H1 (cell line): ENCODE data around the gene CMYA5. TPM values are rescaled to one million over a fixed set of nuclear protein-coding genes. Genes with fewer than 3 reads are reported as not detected.

Experiments used
- CTCF ChIA-PET: fragments of 300-600 bp; sonication (Branson Sonifier 250); formaldehyde crosslinking; loops from one replicate; lab custom pipeline; 2021; ENCODE audit not compliant: partially characterized antibody; lab: Charles Lee
- POLR2A ChIA-PET: fragments of 300-600 bp; sonication (Branson Sonifier 250); formaldehyde crosslinking; loops from one replicate; lab custom pipeline; 2021; ENCODE audit warnings: inconsistent platforms; ENCODE audit not compliant: partially characterized antibody; lab: Charles Lee
- DNase-seq, 2 experiments: peaks; one replicate each; pipeline versions ENCODE4 v3.0.0 to v3.0.0-alpha.2; 2010 to 2022; ENCODE audit warnings: low spot score in 2 of 2, low read depth in 1 of 2, mixed read lengths in 1 of 2
- FAIRE-seq: peaks from 2 replicates; lab custom pipeline; 2011; peaks lifted over from hg19 to GRCh38; lab: Jason Lieb, UNC
- H2AFZ ChIP-seq: 2 replicates; pipeline ENCODE4 v1.8.1; 2012; ENCODE audit warnings: low read length, inconsistent platforms
- H2AK5ac ChIP-seq: 2 replicates; pipeline ENCODE4 v1.6.1; 2013; ENCODE audit warnings: low read depth, low read length
- H2BK120ac ChIP-seq: replicated peaks from 2 replicates; pipeline ENCODE3; 2013; ENCODE audit warnings: low read depth, low read length, inconsistent platforms
- H2BK12ac ChIP-seq: 2 replicates; pipeline ENCODE4 v1.6.1; 2013; ENCODE audit warnings: low read depth, low read length
- H2BK15ac ChIP-seq: 2 replicates; pipeline ENCODE4 v1.6.1; 2013; ENCODE audit warnings: low read length
- H2BK20ac ChIP-seq: 2 replicates; pipeline ENCODE4 v1.6.1; 2013; ENCODE audit warnings: low read length
- H2BK5ac ChIP-seq: 2 replicates; pipeline ENCODE4 v1.6.1; 2013; ENCODE audit warnings: low read depth, low read length
- H3K14ac ChIP-seq: 2 replicates; pipeline ENCODE4 v1.6.1; 2013; ENCODE audit warnings: inconsistent platforms; ENCODE audit not compliant: insufficient read length
- H3K18ac ChIP-seq: 2 replicates; pipeline ENCODE4 v1.6.1; 2013; ENCODE audit warnings: low read length; ENCODE audit errors: extremely low read depth
- H3K23ac ChIP-seq: 2 replicates; pipeline ENCODE4 v1.6.1; 2013; ENCODE audit warnings: inconsistent platforms; ENCODE audit not compliant: insufficient read length
- H3K23me2 ChIP-seq: 2 replicates; pipeline ENCODE4 v1.6.1; 2013; ENCODE audit warnings: low read depth, low read length
- H3K27ac ChIP-seq: 2 replicates; pipeline ENCODE4 v1.6.1; 2011; ENCODE audit warnings: low read depth, low read length, inconsistent platforms
- H3K27me3 ChIP-seq, 4 experiments: replicated peaks in 1 of 4; 1 replicate in 1 of 4; 2 replicates in 3 of 4; pipeline versions ENCODE4 v1.6.1 to v1.8.1; 2011 to 2013; ENCODE audit warnings: low read length in 3 of 4, mild to moderate bottlenecking in 3 of 4, inconsistent platforms in 2 of 4, mixed read lengths in 2 of 4, moderate library complexity in 1 of 4; ENCODE audit not compliant: control insufficient read depth in 3 of 4, insufficient read depth in 3 of 4; ENCODE audit errors: extremely low read depth in 1 of 4
- H3K36me3 ChIP-seq, 4 experiments: 2 replicates each; pipeline versions ENCODE4 v1.6.1 to v1.8.1; 2011 to 2013; ENCODE audit warnings: mild to moderate bottlenecking in 4 of 4, low read length in 3 of 4, moderate library complexity in 2 of 4, control low read depth in 1 of 4, inconsistent platforms in 1 of 4; ENCODE audit not compliant: insufficient read depth in 4 of 4, control insufficient read depth in 2 of 4
- H3K4ac ChIP-seq: replicated peaks from 2 replicates; pipeline ENCODE3; 2013; ENCODE audit warnings: low read length, low read depth, mixed read lengths, inconsistent platforms; ENCODE audit not compliant: insufficient read length
- H3K4me1 ChIP-seq, 4 experiments: replicated peaks in 1 of 4; 1 replicate in 1 of 4; 2 replicates in 3 of 4; pipeline versions ENCODE4 v1.6.1 to v1.8.1; 2011 to 2013; ENCODE audit warnings: low read length in 3 of 4, inconsistent platforms in 2 of 4, mixed read lengths in 1 of 4; ENCODE audit not compliant: insufficient read depth in 4 of 4, control insufficient read depth in 3 of 4
- H3K4me2 ChIP-seq, 2 experiments: 2 replicates each; pipeline versions ENCODE4 v1.6.1 to v1.8.1; 2011 to 2013; ENCODE audit warnings: low read depth in 2 of 2, low read length in 2 of 2, control low read depth in 1 of 2, inconsistent platforms in 1 of 2, mild to moderate bottlenecking in 1 of 2; ENCODE audit not compliant: insufficient read depth in 1 of 2
- H3K4me3 ChIP-seq, 4 experiments: fragments of 200-600, 300-600 bp in 1 of 4; sonication (generic), shearing (Covaris generic), sonication (Bioruptor Twin) in 1 of 4; 2 replicates each; pipeline versions ENCODE4 v1.5.1 to v1.8.1; 2011 to 2016; ENCODE audit warnings: low read length in 4 of 4, low read depth in 3 of 4, control low read depth in 2 of 4, inconsistent platforms in 2 of 4, mild to moderate bottlenecking in 2 of 4, mixed read lengths in 1 of 4, moderate library complexity in 1 of 4; ENCODE audit not compliant: insufficient read depth in 2 of 4; ENCODE audit errors: extremely low read depth in 1 of 4
- H3K56ac ChIP-seq: replicated peaks from 2 replicates; pipeline ENCODE3; 2013; ENCODE audit warnings: low read depth, mild to moderate bottlenecking, mixed read lengths, low read length, inconsistent platforms; ENCODE audit not compliant: insufficient read length
- H3K79me1 ChIP-seq: 2 replicates; pipeline ENCODE4 v1.6.1; 2013; ENCODE audit warnings: low read depth, low read length, control low read depth
- H3K79me2 ChIP-seq, 2 experiments: 2 replicates each; pipeline versions ENCODE4 v1.6.1 to v1.8.1; 2012 to 2013; ENCODE audit warnings: low read length in 2 of 2, mild to moderate bottlenecking in 2 of 2, inconsistent platforms in 1 of 2; ENCODE audit not compliant: insufficient read depth in 2 of 2, control insufficient read depth in 1 of 2
- H3K9ac ChIP-seq, 4 experiments: replicated peaks in 1 of 4; 1 replicate in 1 of 4; 2 replicates in 3 of 4; pipeline versions ENCODE4 v1.6.1 to v1.8.1; 2011 to 2013; ENCODE audit warnings: low read depth in 3 of 4, low read length in 3 of 4, control low read depth in 2 of 4, mild to moderate bottlenecking in 2 of 4, moderate library complexity in 2 of 4, inconsistent platforms in 1 of 4; ENCODE audit errors: extremely low read depth in 1 of 4
- H3K9me3 ChIP-seq, 2 experiments: 2 replicates each; pipeline versions ENCODE4 v1.6.1 to v1.8.1; 2012 to 2013; ENCODE audit warnings: mild to moderate bottlenecking in 2 of 2, moderate library complexity in 2 of 2, control low read depth in 1 of 2, inconsistent platforms in 1 of 2, low read depth in 1 of 2, low read length in 1 of 2, mixed read lengths in 1 of 2; ENCODE audit not compliant: insufficient read depth in 2 of 2
- H4K20me1 ChIP-seq, 2 experiments: replicated peaks in 1 of 2; 2 replicates each; pipeline versions ENCODE3 to v1.8.1; 2011 to 2013; ENCODE audit warnings: inconsistent platforms in 2 of 2, low read length in 2 of 2, mild to moderate bottlenecking in 1 of 2; ENCODE audit not compliant: insufficient read depth in 2 of 2, control insufficient read depth in 1 of 2
- H4K5ac ChIP-seq: 2 replicates; pipeline ENCODE4 v1.6.1; 2013; ENCODE audit warnings: low read length, low read depth, mixed read lengths, inconsistent platforms; ENCODE audit not compliant: insufficient read length
- H4K8ac ChIP-seq: 2 replicates; pipeline ENCODE4 v1.8.0; 2013; ENCODE audit warnings: mild to moderate bottlenecking, moderate library complexity, low read length, inconsistent platforms; ENCODE audit not compliant: insufficient read depth; ENCODE audit errors: extremely low read depth
- H4K91ac ChIP-seq: replicated peaks from 2 replicates; pipeline ENCODE3; 2013; ENCODE audit warnings: low read length, mixed read lengths, inconsistent platforms; ENCODE audit not compliant: insufficient read length
- ATF3 ChIP-seq: IDR thresholded peaks from 2 replicates; pipeline ENCODE4 v1.6.1; 2011; ENCODE audit warnings: low read depth, mild to moderate bottlenecking, low read length; ENCODE audit not compliant: insufficient read depth
- HDAC6 ChIP-seq: IDR thresholded peaks from one replicate; pipeline ENCODE4 v1.7.1; 2012; ENCODE audit warnings: low read depth, mild to moderate bottlenecking, inconsistent platforms, low read length, moderate library complexity
- JUND ChIP-seq: IDR thresholded peaks from 2 replicates; pipeline ENCODE4 v1.6.1; 2011; ENCODE audit warnings: mild to moderate bottlenecking, improper control_type of control experiment, low read length
- KDM4A ChIP-seq: IDR thresholded peaks from one replicate; pipeline ENCODE4 v1.7.1; 2012; ENCODE audit warnings: low read depth, mild to moderate bottlenecking, moderate library complexity, low read length, inconsistent platforms; ENCODE audit not compliant: severe bottlenecking
- NANOG ChIP-seq: IDR thresholded peaks from 2 replicates; pipeline ENCODE4 v1.6.1; 2011; ENCODE audit warnings: low read length, low read depth, mild to moderate bottlenecking, inconsistent platforms; ENCODE audit not compliant: insufficient read depth, poor library complexity, severe bottlenecking
- RAD21 ChIP-seq, 2 experiments: IDR thresholded peaks in 1 of 2; conservative IDR thresholded peaks in 1 of 2; 2 replicates each; pipeline ENCODE4 v1.6.1; 2011; ENCODE audit warnings: low read depth in 2 of 2, low read length in 2 of 2, improper control_type of control experiment in 1 of 2, inconsistent platforms in 1 of 2, mild to moderate bottlenecking in 1 of 2, moderate library complexity in 1 of 2
- TBP ChIP-seq: IDR thresholded peaks from 2 replicates; pipeline ENCODE4 v1.6.1; 2011; ENCODE audit warnings: low read depth, low read length, improper control_type of control experiment
- TCF12 ChIP-seq: IDR thresholded peaks from 2 replicates; pipeline ENCODE4 v1.6.1; 2011; ENCODE audit warnings: low read depth, mild to moderate bottlenecking, low read length
- ZNF274 ChIP-seq: IDR thresholded peaks from 2 replicates; pipeline ENCODE4 v1.7.0; 2012; ENCODE audit warnings: low read length, borderline replicate concordance; ENCODE audit errors: extremely low read depth
- WGBS, 2 experiments: shearing (Covaris generic) in 1 of 2; methylation state at CpG; one replicate each; pipeline versions ENCODE4 v1.1.6 to v1.1.7; 2013 to 2015; ENCODE audit warnings: low lambda C conversion rate in 2 of 2, mixed read lengths in 2 of 2, inconsistent platforms in 1 of 2, low coverage in 1 of 2, missing lambda C conversion rate in 1 of 2; ENCODE audit not compliant: insufficient replicate concordance in 2 of 2, insufficient coverage in 1 of 2, insufficient read length in 1 of 2; ENCODE audit errors: extremely low coverage in 1 of 2, missing lambda C conversion rate in 1 of 2; 5-methylcytosine and 5-hydroxymethylcytosine counted together
- polyA plus RNA-seq, 7 experiments: library from polyadenylated mRNA; depleted of rRNA in 3 of 7; stranded (reverse) in 5 of 7; unstranded in 2 of 7; fragments of >200 nt in 5 of 7; fragments of 200-250 nt in 2 of 7; gene quantifications; 1 replicate in 5 of 7; 2 replicates in 1 of 7; 4 replicates in 1 of 7; pipeline versions ENCODE4 v1.2.1 to v1.2.3, GENCODE V29; 2011 to 2013; ENCODE audit warnings: missing spikeins in 2 of 7, mixed read lengths in 2 of 7
- total RNA-seq: library from RNA; stranded (reverse); fragmentation: NEBNext Ultra II Directional; extraction: Animal tissue kit (Norgen Biotek cat#: 25700); gene quantifications from 2 replicates; pipeline ENCODE4 v1.2.1, GENCODE V29; 2021

Gene CMYA5
- total and polyA plus RNA-seq, 2 of the 8 experiments (the other 6 are each of a cell fraction or from before 2014, with no cell fraction given): 0.88 to 0.95 TPM

GRCh38 chr5:79824444-79824843, 134.8 kb downstream of the CMYA5 start:
- DNase-seq: no peak
- H4K91ac ChIP-seq: no peak overlapping the region
- 0 out of 2 replicates have a peak overlapping the region, but pooled peaks have one; percentile 0 for H2AFZ ChIP-seq

More at GRCh38 chr5:79824444-79824843, 134.8 kb downstream of the CMYA5 start:
- H2BK15ac ChIP-seq: no peak overlapping the region
- WGBS, 2 experiments: 97% methylated on average over 2 of the region's 2 CpGs; no CpG with 5 or more reads in 1 of the 2 experiments
- POLR2A ChIA-PET: no interaction called here
- no peak overlapping the region for H3K4me2 ChIP-seq
- H3K9me3 ChIP-seq: no peaks in the 10 kb centered on the region
- no peak overlapping the region for H4K5ac ChIP-seq
- no peaks in the 10 kb centered on the region for H3K79me1 ChIP-seq
- no peak overlapping the region for H2BK5ac ChIP-seq
- H4K8ac ChIP-seq: no peak overlapping the region
- H3K4me1 ChIP-seq: no peaks in the 10 kb centered on the region
- no peak overlapping the region for H3K14ac ChIP-seq
- no peak overlapping the region for H3K23ac ChIP-seq
- FAIRE-seq: no peak
- H4K20me1 ChIP-seq: no peaks in the 10 kb centered on the region
- no peak overlapping the region for H3K27ac ChIP-seq
- H3K27me3 ChIP-seq: no peaks in the 10 kb centered on the region
- no peaks in the 10 kb centered on the region for H3K23me2 ChIP-seq
- CTCF ChIA-PET: no interaction called here
- H3K56ac ChIP-seq: no peak overlapping the region
- no peak overlapping the region for H3K4me3 ChIP-seq
- no peak overlapping the region for H2BK12ac ChIP-seq
- H2AK5ac ChIP-seq: no peak overlapping the region
- H3K18ac ChIP-seq: no peak overlapping the region
- no peaks in the 10 kb centered on the region for H3K79me2 ChIP-seq
- no peak overlapping the region for H2BK120ac ChIP-seq
- H3K36me3 ChIP-seq: no peaks in the 10 kb centered on the region
- no peak overlapping the region for H2BK20ac ChIP-seq
- no peak overlapping the region for H3K4ac ChIP-seq
- no peak overlapping the region for H3K9ac ChIP-seq
- TF ChIP-seq HDAC6 (no peak), KDM4A (no peak), ZNF274 (no peak), JUND (no peak), RAD21 (IDR thresholded peaks at IDR 0.05 in 1 of 2, conservative IDR thresholded peaks at IDR 0.05 in 1 of 2; ENCODE audit: low read depth in 2 of 2, low read length in 2 of 2) (no peak), ATF3 (no peak), TCF12 (no peak), TBP (no peak), NANOG (no peak)
